HG03342 (cell line): ENCODE results near the gene PTX3.

Experiments used
- ATAC-seq: cut with Tn5 transposase; IDR thresholded peaks from one replicate; pipeline ENCODE4 v1.9.1; 2021; ENCODE audit warnings: mild to moderate bottlenecking, moderate library complexity; ENCODE audit not compliant: unreplicated experiment

Gene PTX3

GRCh38 chr3:157436583-157437291, at the start of gene PTX3:
TSS of gene PTX3 (plus strand) at chr3:157436850. CDS start at chr3:157436934, 84 bp downstream.
- ATAC-seq = no peak

GRCh38 chr3:157387708-157388435, 48.8 kb upstream of the PTX3 start:
- no peak for ATAC-seq

- ATAC-seq = no peak
Measured at GRCh38 chr3:157388976-157389375, 47.7 kb upstream of the PTX3 start.

- ATAC-seq = no peak
Measured at GRCh38 chr3:157390713-157391515, 45.7 kb upstream of the PTX3 start.

- ATAC-seq = no peak
Measured at GRCh38 chr3:157392104-157392503, 44.5 kb upstream of the PTX3 start.

- ATAC-seq = no peak
Measured at GRCh38 chr3:157393113-157393512, 43.5 kb upstream of the PTX3 start.

GRCh38 chr3:157394411-157394810, 42.2 kb upstream of the PTX3 start:
- no peak for ATAC-seq

GRCh38 chr3:157398598-157398997, 38.1 kb upstream of the PTX3 start:
- ATAC-seq = no peak

- no peak for ATAC-seq
Measured at GRCh38 chr3:157404381-157404780, 32.3 kb upstream of the PTX3 start.

- ATAC-seq = no peak
Measured at GRCh38 chr3:157405457-157405856, 31.2 kb upstream of the PTX3 start.

GRCh38 chr3:157406394-157406793, 30.3 kb upstream of the PTX3 start:
- ATAC-seq = no peak

- ATAC-seq = no peak
Measured at GRCh38 chr3:157407769-157408168, 28.9 kb upstream of the PTX3 start.

- ATAC-seq = no peak
Measured at GRCh38 chr3:157408499-157409149, 28.0 kb upstream of the PTX3 start.

GRCh38 chr3:157409516-157409915, 27.1 kb upstream of the PTX3 start:
- ATAC-seq = no peak

GRCh38 chr3:157410945-157411344, 25.7 kb upstream of the PTX3 start:
- no peak for ATAC-seq

- no peak for ATAC-seq
Measured at GRCh38 chr3:157412323-157412855, 24.3 kb upstream of the PTX3 start.

GRCh38 chr3:157414861-157415260, 21.8 kb upstream of the PTX3 start:
- ATAC-seq = no peak

GRCh38 chr3:157416347-157417087, 20.1 kb upstream of the PTX3 start:
- no peak for ATAC-seq

GRCh38 chr3:157417247-157417646, 19.4 kb upstream of the PTX3 start:
- ATAC-seq = no peak

- ATAC-seq = no peak
Measured at GRCh38 chr3:157418104-157418503, 18.5 kb upstream of the PTX3 start.
